K562 (cell line): ENCODE results near the gene CDC27.

Experiments used
- ARID2 ChIP-seq: fragments of 450-650 bp; IDR thresholded peaks from 2 replicates; pipeline ENCODE4 v1.6.1; 2017; ENCODE audit warnings: antibody characterized with exemption, mild to moderate bottlenecking
- SETDB1 ChIP-seq: IDR thresholded peaks from one replicate; pipeline ENCODE4 v1.6.1; 2012; ENCODE audit warnings: low read length, control low read depth, inconsistent platforms
- UBTF ChIP-seq, 2 experiments: IDR thresholded peaks; 2 replicates each; pipeline ENCODE4 v1.6.1; 2012; ENCODE audit warnings: improper control_type of control experiment in 2 of 2, low read depth in 2 of 2, low read length in 2 of 2, borderline replicate concordance in 1 of 2
- ZNF398 ChIP-seq: fragments of 250-450 bp; sonication (Bioruptor Pico); IDR thresholded peaks from 2 replicates; pipeline ENCODE4 v1.8.0; 2021; ENCODE audit warnings: moderate library complexity, mild to moderate bottlenecking, inconsistent platforms

- no peak for TF ChIP-seq UBTF (IDR thresholded peaks at IDR 0.05; ENCODE audit: borderline replicate concordance in 1 of 2, low read depth in 2 of 2, low read length in 2 of 2)
- TF ChIP-seq SETDB1: no peak
- TF ChIP-seq ARID2: no peak
- no peak for TF ChIP-seq ZNF398
These were observed 92.8 kb downstream of the CDC27 start for GRCh38 chr17:47096343-47096742.
